Suprapubic skin (tissue), 4 donors: Measurements from ENCODE around the gene KLKB1. TPM values are rescaled to one million over a fixed set of nuclear protein-coding genes. Genes with fewer than 3 reads are reported as not detected.

ENCODE experiments used
- DNase-seq, 2 donors: peaks; one replicate each; pipeline ENCODE4 v3.0.0-alpha.2; 2019; ENCODE audit warnings: low spot score in 2 of 2
- H3K27ac ChIP-seq: fragments of 200-600 bp; sonication (generic); one replicate; pipeline ENCODE4 v1.5.1; 2019
- H3K27me3 ChIP-seq: fragments of 200-600 bp; sonication (generic); one replicate; pipeline ENCODE4 v1.5.1; 2019
- H3K36me3 ChIP-seq: fragments of 200-600 bp; sonication (generic); one replicate; pipeline ENCODE4 v1.5.1; 2019
- H3K4me1 ChIP-seq: fragments of 200-600 bp; sonication (generic); one replicate; pipeline ENCODE4 v1.5.1; 2019
- H3K4me3 ChIP-seq: fragments of 200-600 bp; sonication (generic); one replicate; pipeline ENCODE4 v1.5.1; 2019; ENCODE audit warnings: mild to moderate bottlenecking
- H3K9me3 ChIP-seq: fragments of 200-600 bp; sonication (generic); one replicate; pipeline ENCODE4 v1.5.1; 2019
- CTCF ChIP-seq, 2 donors: fragments of 200-600 bp in 1 of 2; fragments of 450-650 bp in 1 of 2; sonication (generic) in 1 of 2; IDR thresholded peaks; one replicate each; pipeline ENCODE4 v1.5.1; 2016 to 2019; ENCODE audit warnings: antibody characterized with exemption in 2 of 2, mild to moderate bottlenecking in 1 of 2, moderate library complexity in 1 of 2
- EP300 ChIP-seq: sonication (generic); formaldehyde crosslinking; IDR thresholded peaks from one replicate; pipeline ENCODE4 v1.6.1; 2017; ENCODE audit warnings: antibody characterized with exemption
- POLR2A ChIP-seq, 2 donors: fragments of 450-650 bp; IDR thresholded peaks; one replicate each; pipeline ENCODE4 v1.6.1; 2017; ENCODE audit warnings: antibody characterized with exemption in 2 of 2, mild to moderate bottlenecking in 2 of 2, moderate library complexity in 2 of 2
- POLR2AphosphoS5 ChIP-seq, 3 donors: sonication (generic); formaldehyde crosslinking; IDR thresholded peaks; one replicate each; pipeline ENCODE4 v1.6.1; 2017; ENCODE audit warnings: antibody characterized with exemption in 3 of 3
- WGBS: methylation state at CpG from one replicate; pipeline ENCODE4 v1.1.5; 2018; 5-methylcytosine and 5-hydroxymethylcytosine counted together
- total RNA-seq, 4 donors: library from RNA; depleted of rRNA; stranded (reverse); fragments of >200 nt; gene quantifications; one replicate each; pipeline ENCODE4 v1.1.0, GENCODE V29; 2016

KLKB1 gene
- total RNA-seq, 4 donors from 2014 or later: not detected

GRCh38 chr4:186248643-186249042, 21.3 kb downstream of the KLKB1 start:
- Histone ChIP-seq H3K9me3 (peaks cover 3% of the 10 kb centered on the region), H3K27me3 (no peaks in the 10 kb centered on the region), H3K4me3 (no peak overlapping the region), H3K4me1 (no peaks in the 10 kb centered on the region), H3K36me3 (no peaks in the 10 kb centered on the region), H3K27ac (no peak overlapping the region)
- no peak for DNase-seq
- TF ChIP-seq POLR2AphosphoS5 (IDR thresholded peaks at IDR 0.05): no peak
- WGBS: 52% methylated on average over 1 of the region's 1 CpG

- TF ChIP-seq CTCF (IDR thresholded peaks at IDR 0.05) (no peak), POLR2A (IDR thresholded peaks at IDR 0.05) (no peak), POLR2AphosphoS5 (IDR thresholded peaks at IDR 0.05) (no peak), EP300 (no peak)
- no peaks in the 10 kb centered on the region for H3K4me1 ChIP-seq
- no peaks in the 10 kb centered on the region for H3K27me3 ChIP-seq
- no peaks in the 10 kb centered on the region for H3K36me3 ChIP-seq
- 48% methylated on average over 8 of the region's 8 CpGs for WGBS
- H3K27ac ChIP-seq: no peak overlapping the region
- H3K4me3 ChIP-seq: no peak overlapping the region
- peaks cover 3% of the 10 kb centered on the region for H3K9me3 ChIP-seq
- DNase-seq: no peak
Observed at GRCh38 chr4:186249785-186250754, 22.8 kb downstream of the KLKB1 start.

GRCh38 chr4:186250760-186251159, 23.5 kb downstream of the KLKB1 start:
- H3K27me3 ChIP-seq: no peaks in the 10 kb centered on the region
- DNase-seq: no peak
- H3K4me3 ChIP-seq: no peak overlapping the region
- TF ChIP-seq POLR2AphosphoS5 (IDR thresholded peaks at IDR 0.05) (no peak), EP300 (no peak), CTCF (IDR thresholded peaks at IDR 0.05) (no peak), POLR2A (IDR thresholded peaks at IDR 0.05) (no peak)
- no peak overlapping the region for H3K27ac ChIP-seq
- H3K4me1 ChIP-seq: no peaks in the 10 kb centered on the region
- H3K36me3 ChIP-seq: no peaks in the 10 kb centered on the region
- 57% methylated on average over 2 of the region's 2 CpGs for WGBS
- peaks cover 3% of the 10 kb centered on the region for H3K9me3 ChIP-seq

- no peaks in the 10 kb centered on the region for H3K4me1 ChIP-seq
- no peaks in the 10 kb centered on the region for H3K9me3 ChIP-seq
- H3K27ac ChIP-seq: no peak overlapping the region
- TF ChIP-seq EP300 (no peak), POLR2AphosphoS5 (IDR thresholded peaks at IDR 0.05) (no peak), POLR2A (IDR thresholded peaks at IDR 0.05) (no peak), CTCF (IDR thresholded peaks at IDR 0.05) (no peak)
- DNase-seq: no peak
- no peaks in the 10 kb centered on the region for H3K27me3 ChIP-seq
- 90% methylated on average over 3 of the region's 3 CpGs for WGBS
- no peaks in the 10 kb centered on the region for H3K36me3 ChIP-seq
- H3K4me3 ChIP-seq: no peak overlapping the region
Observed at GRCh38 chr4:186255122-186255521, 27.8 kb downstream of the KLKB1 start.

GRCh38 chr4:186258216-186258811, 31.0 kb downstream of the KLKB1 start:
- 92% methylated on average over 12 of the region's 12 CpGs for WGBS
- Histone ChIP-seq H3K9me3 (no peaks in the 10 kb centered on the region), H3K4me3 (no peak overlapping the region), H3K27me3 (no peaks in the 10 kb centered on the region), H3K36me3 (no peaks in the 10 kb centered on the region), H3K4me1 (no peaks in the 10 kb centered on the region), H3K27ac (no peak overlapping the region)
- no peak for DNase-seq
- TF ChIP-seq POLR2AphosphoS5 (IDR thresholded peaks at IDR 0.05) (no peak), CTCF (IDR thresholded peaks at IDR 0.05) (no peak), EP300 (no peak), POLR2A (IDR thresholded peaks at IDR 0.05) (no peak)
